NT2/D1 (cell line): Measurements from ENCODE around the gene ADAM19.

Source experiments
- DNase-seq: peaks from one replicate; pipeline ENCODE4 v3.0.0-alpha.2; 2011; ENCODE audit warnings: low read depth, low spot score
- H3K27me3 ChIP-seq: 2 replicates; pipeline ENCODE4 v1.6.0; 2011; ENCODE audit warnings: mild to moderate bottlenecking; ENCODE audit not compliant: insufficient read length, insufficient read depth
- H3K36me3 ChIP-seq: 2 replicates; pipeline ENCODE4 v1.6.1; 2011; ENCODE audit warnings: mild to moderate bottlenecking, low read length, mixed read lengths; ENCODE audit not compliant: insufficient read depth, insufficient read length
- H3K4me1 ChIP-seq: 2 replicates; pipeline ENCODE4 v1.5.1; 2011; ENCODE audit not compliant: insufficient read depth, insufficient read length
- H3K4me3 ChIP-seq: 2 replicates; pipeline ENCODE4 v1.5.1; 2011; ENCODE audit warnings: low read depth; ENCODE audit not compliant: insufficient read length
- H3K9ac ChIP-seq: 2 replicates; pipeline ENCODE4 v1.6.0; 2011; ENCODE audit warnings: low read depth; ENCODE audit not compliant: insufficient read length
- H3K9me3 ChIP-seq: 2 replicates; pipeline ENCODE4 v1.5.1; 2011; ENCODE audit warnings: mild to moderate bottlenecking, low read length; ENCODE audit not compliant: insufficient read depth
- SUZ12 ChIP-seq: IDR thresholded peaks from 2 replicates; pipeline ENCODE4 v1.6.1; 2011; ENCODE audit not compliant: insufficient read length, insufficient read depth; ENCODE audit errors: extremely low read depth
- YY1 ChIP-seq: IDR thresholded peaks from 2 replicates; pipeline ENCODE4 v1.6.1; 2011; ENCODE audit not compliant: insufficient read length, insufficient read depth
- ZNF274 ChIP-seq: IDR thresholded peaks from 2 replicates; pipeline ENCODE4 v1.6.1; 2011; ENCODE audit warnings: mild to moderate bottlenecking, low read depth, low read length

The ADAM19 gene

DNA sequence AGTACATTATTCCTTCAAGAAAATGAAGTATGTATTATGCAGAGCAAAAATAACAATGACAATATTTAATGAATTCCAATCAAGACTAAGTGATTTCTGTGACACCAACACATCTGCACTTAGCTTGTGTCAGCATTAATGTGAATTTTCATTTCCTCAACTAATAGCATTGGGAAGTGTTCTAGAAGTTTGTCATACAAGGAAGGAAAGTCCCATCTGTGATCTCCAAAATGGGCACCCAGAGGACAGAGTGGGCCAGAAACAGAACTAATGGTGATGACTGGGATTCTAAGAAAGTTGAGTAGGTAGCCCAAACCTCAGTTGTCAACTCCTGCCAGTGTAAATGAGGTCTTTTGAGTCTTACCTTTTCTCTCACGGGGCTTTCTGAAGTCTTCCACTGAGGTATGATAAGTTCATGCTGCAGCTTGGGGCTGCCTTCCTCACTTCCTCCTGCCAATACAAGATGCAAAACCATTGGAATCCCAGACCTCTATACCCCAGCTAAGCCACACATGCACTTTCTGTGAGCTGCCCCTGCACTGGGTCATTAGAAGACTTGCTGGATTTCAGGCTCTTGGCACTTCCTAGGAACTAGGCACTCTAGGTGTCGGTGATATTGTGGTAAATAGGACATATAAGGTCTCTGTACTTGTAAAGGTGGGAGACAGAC is 4.9 kb downstream of the ADAM19 start:
- no peak for DNase-seq
- Histone ChIP-seq H3K27me3 (no peaks in the 10 kb centered on the region), H3K4me1 (peaks cover 3% of the 10 kb centered on the region), H3K9ac (no peak overlapping the region), H3K4me3 (no peak overlapping the region), H3K9me3 (no peaks in the 10 kb centered on the region), H3K36me3 (peaks cover 45% of the 10 kb centered on the region)
- TF ChIP-seq SUZ12: no peak
- TF ChIP-seq YY1: no peak
- no peak for TF ChIP-seq ZNF274

- H3K27me3 ChIP-seq: no peaks in the 10 kb centered on the region
- no peak for DNase-seq
- H3K4me1 ChIP-seq: peaks cover 3% of the 10 kb centered on the region
- H3K9me3 ChIP-seq: no peaks in the 10 kb centered on the region
- H3K9ac ChIP-seq: no peak overlapping the region
- H3K36me3 ChIP-seq: peaks cover 57% of the 10 kb centered on the region
- TF ChIP-seq SUZ12 (no peak), ZNF274 (no peak), YY1 (no peak)
- H3K4me3 ChIP-seq: no peak overlapping the region
Observed at GRCh38 chr5:157568720-157569119, 6.9 kb downstream of the ADAM19 start.

- TF ChIP-seq ZNF274 (no peak), YY1 (no peak), SUZ12 (no peak)
- H3K27me3 ChIP-seq: no peaks in the 10 kb centered on the region
- H3K4me1 ChIP-seq: peaks cover 3% of the 10 kb centered on the region
- H3K36me3 ChIP-seq: peaks cover 62% of the 10 kb centered on the region
- no peaks in the 10 kb centered on the region for H3K9me3 ChIP-seq
- DNase-seq: no peak
- H3K4me3 ChIP-seq: no peak overlapping the region
- H3K9ac ChIP-seq: no peak overlapping the region
Observed at GRCh38 chr5:157568222-157568621, 7.4 kb downstream of the ADAM19 start.

DNA sequence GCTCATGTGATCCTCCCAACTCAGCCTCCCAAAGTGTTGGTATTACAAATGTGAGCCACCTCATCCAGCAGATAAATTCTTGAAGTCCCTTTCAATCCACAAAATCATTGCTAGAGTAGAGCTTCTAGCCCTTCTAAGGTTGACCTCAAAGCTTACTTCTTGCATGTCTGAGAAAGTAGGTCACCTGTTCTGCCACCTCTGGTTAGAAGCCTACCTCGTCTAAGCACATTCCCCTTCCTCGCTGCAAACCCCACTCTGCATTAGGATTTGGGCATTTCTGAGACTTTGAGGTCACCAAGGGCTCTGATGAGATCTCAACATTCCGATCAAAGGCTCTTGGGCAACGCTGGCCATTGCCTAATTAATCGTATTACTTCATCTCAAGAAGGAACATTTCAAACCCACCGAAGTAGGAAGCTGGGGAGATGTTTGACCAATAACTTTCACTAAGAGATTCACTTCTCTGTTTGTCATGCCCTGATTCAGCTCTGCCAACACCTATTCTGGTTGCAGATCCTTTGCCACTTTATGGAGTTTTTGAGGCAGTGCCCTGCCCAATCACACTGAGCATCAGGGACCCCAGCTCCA is 8.6 kb downstream of the ADAM19 start:
- H3K9me3 ChIP-seq: no peaks in the 10 kb centered on the region

GRCh38 chr5:157563929-157564716 is 11.5 kb downstream of the ADAM19 start:
- H3K36me3 ChIP-seq: peaks cover 74% of the 10 kb centered on the region
- no peak overlapping the region for H3K9ac ChIP-seq
- DNase-seq: no peak
- H3K9me3 ChIP-seq: no peaks in the 10 kb centered on the region
- H3K27me3 ChIP-seq: no peaks in the 10 kb centered on the region
- H3K4me3 ChIP-seq: no peak overlapping the region
- TF ChIP-seq YY1 (no peak), ZNF274 (no peak)
- peaks cover 3% of the 10 kb centered on the region for H3K4me1 ChIP-seq

More for the DNA sequence above, 8.6 kb downstream of the ADAM19 start:
- TF ChIP-seq SUZ12 (no peak), YY1 (no peak), ZNF274 (no peak)
- Histone ChIP-seq H3K36me3 (peaks cover 74% of the 10 kb centered on the region), H3K27me3 (no peaks in the 10 kb centered on the region), H3K4me3 (no peak overlapping the region), H3K9ac (no peak overlapping the region), H3K4me1 (peaks cover 6% of the 10 kb centered on the region)
- DNase-seq: no peak

DNA sequence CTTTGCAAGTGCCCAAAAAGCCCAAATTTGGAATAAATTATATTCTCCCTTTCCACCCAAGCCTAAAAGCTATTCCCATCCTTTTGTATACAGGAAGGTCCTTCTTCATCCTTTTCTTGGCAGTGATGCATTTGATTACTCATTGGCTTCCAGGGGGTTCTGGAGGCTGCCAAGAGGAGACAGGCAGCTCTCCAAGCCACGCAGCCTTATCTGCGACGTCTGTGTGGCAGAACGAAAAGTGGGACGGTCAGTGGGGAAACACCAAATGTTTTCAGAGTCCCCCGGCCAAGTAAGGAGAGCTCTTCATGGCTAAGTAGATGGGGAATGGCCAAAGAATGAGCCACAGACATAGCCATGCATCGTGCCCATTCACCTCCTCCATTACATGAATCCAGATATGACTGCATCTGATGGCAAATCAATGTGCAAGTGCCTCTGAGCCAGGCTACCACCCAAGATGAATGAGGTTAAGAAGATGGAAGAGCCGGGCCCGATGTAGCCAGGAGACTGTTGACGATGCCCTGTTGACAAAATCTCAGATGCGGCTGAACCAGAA is 12.1 kb downstream of the ADAM19 start:
- Histone ChIP-seq H3K4me1 (peaks cover 3% of the 10 kb centered on the region), H3K9ac (no peak overlapping the region), H3K9me3 (no peaks in the 10 kb centered on the region), H3K4me3 (no peak overlapping the region), H3K36me3 (peaks cover 73% of the 10 kb centered on the region), H3K27me3 (no peaks in the 10 kb centered on the region)
- TF ChIP-seq SUZ12 (no peak), YY1 (no peak), ZNF274 (no peak)
- no peak for DNase-seq

- no peaks in the 10 kb centered on the region for H3K27me3 ChIP-seq
- no peak for DNase-seq
- no peak overlapping the region for H3K4me3 ChIP-seq
- peaks cover 73% of the 10 kb centered on the region for H3K36me3 ChIP-seq
- TF ChIP-seq SUZ12 (no peak), ZNF274 (no peak), YY1 (no peak)
- no peak overlapping the region for H3K9ac ChIP-seq
- no peaks in the 10 kb centered on the region for H3K9me3 ChIP-seq
- peaks cover 3% of the 10 kb centered on the region for H3K4me1 ChIP-seq
Observed at GRCh38 chr5:157562111-157562581, 13.4 kb downstream of the ADAM19 start.
